Placental pericyte (primary cell): ENCODE data around the gene LCTL. TPM values are rescaled to one million over a fixed set of nuclear protein-coding genes. Genes with fewer than 3 reads are reported as not detected.

Source experiments
- small RNA-seq: library from RNA; depleted of rRNA; stranded (forward); fragments of <200 nt; gene quantifications from one replicate; pipeline ENCODE3, GENCODE V24; 2012; ENCODE audit warnings: low replicate concordance
- total RNA-seq: library from RNA; depleted of rRNA; stranded (reverse); fragments of >200 nt; gene quantifications from 2 replicates; pipeline ENCODE4 v1.2.3, GENCODE V29; 2012

The LCTL gene, protein sequence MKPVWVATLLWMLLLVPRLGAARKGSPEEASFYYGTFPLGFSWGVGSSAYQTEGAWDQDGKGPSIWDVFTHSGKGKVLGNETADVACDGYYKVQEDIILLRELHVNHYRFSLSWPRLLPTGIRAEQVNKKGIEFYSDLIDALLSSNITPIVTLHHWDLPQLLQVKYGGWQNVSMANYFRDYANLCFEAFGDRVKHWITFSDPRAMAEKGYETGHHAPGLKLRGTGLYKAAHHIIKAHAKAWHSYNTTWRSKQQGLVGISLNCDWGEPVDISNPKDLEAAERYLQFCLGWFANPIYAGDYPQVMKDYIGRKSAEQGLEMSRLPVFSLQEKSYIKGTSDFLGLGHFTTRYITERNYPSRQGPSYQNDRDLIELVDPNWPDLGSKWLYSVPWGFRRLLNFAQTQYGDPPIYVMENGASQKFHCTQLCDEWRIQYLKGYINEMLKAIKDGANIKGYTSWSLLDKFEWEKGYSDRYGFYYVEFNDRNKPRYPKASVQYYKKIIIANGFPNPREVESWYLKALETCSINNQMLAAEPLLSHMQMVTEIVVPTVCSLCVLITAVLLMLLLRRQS
- not detected in 2 replicates for total RNA-seq

DNA sequence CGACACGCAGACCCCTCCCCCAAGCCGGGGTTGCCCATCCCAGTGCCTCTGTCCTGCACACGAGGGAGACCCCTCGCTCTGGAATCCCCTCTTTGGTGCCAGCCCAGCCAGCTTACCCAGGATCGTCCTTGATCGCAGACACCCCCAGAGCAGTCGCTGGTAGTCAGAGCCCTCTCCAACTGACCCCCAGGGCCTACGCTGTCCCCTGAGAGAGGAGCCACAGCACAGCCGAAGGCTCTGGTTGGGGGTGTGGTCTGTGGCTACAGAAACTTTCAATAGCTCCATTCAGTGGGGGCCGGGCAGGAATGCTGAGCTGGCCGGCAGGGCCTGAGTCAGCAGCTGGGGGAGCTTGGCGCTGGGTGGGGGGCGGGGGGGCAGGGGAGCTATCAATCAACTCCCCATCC, at the start of gene LCTL:
LCTL (minus strand) TSS at position 258 of the 404 bp plus-strand sequence. CDS start 633 bp downstream, outside the sequence.

DNA sequence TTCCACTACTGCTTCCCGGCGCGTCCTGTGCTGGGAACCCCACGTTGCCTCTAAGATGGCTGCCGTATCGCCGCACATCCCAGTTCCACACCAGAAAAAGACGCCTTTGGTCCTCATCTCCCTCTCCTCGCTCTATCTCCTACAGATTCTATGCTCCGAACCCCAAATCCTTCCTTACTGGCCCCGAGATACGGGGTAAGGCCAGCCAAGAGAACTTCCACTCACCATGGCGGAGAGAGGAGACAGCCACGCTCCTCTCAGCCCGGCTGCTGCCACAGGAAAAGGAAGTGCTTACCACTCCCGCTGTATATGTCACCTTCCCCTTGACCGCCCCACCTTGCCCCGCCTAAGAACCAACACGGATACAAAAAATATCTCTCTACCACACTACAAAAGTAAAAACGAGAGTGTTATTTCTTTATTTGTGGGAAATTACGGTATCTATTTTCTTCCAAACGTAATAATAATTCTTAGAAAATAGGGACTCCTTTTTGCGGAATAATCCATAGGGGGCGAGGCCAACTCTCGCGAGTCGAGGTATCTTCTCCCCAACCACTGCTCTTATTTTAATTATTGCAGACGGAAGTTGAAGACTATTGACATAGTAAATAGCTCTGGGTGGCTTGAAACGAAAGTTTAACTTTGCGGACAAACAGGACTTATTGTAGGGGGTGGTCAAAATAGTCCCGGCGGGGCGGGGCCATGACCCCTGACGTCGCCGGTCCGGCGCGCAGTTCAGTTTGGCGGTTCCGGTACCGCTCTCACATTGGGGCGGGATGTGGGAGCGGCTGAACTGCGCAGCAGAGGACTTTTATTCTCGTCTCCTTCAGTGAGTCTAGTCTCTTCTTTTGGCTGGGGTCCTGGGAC, 61.0 kb downstream of the LCTL start, which contains the start of the genes RPL4 and ZWILCH:
RPL4 (minus strand) TSS at position 293 of the 867 bp plus-strand sequence; CDS start at position 228, 65 bp downstream.
ZWILCH (plus strand) TSS at position 764 of the 867 bp plus-strand sequence; CDS start at position 777, 13 bp downstream.

Small RNAs within 50 kb of the gene (small RNA-seq; reads per million reads assigned to genes)
- gene RF01159, result not detected
- not detected for gene SNORD16
- gene SNORD18A, result not detected
- gene SNORD18B, result not detected
- gene SNORD18C, result not detected

Other genes with a start within 250 kb of the LCTL start
- gene TIPIN, start 209.3 kb downstream of the LCTL start, total RNA-seq, result 3.5 and 13.5 TPM in 2 replicates
- gene MAP2K1, start 179.1 kb downstream of the LCTL start, total RNA-seq, result 27.6 and 41.5 TPM in 2 replicates
- gene SNAPC5, start 68.2 kb downstream of the LCTL start, total RNA-seq, result 13.5 and 20.6 TPM in 2 replicates
- 2,449 and 2,582 TPM in 2 replicates for gene RPL4, start 61.1 kb downstream of the LCTL start, total RNA-seq
- 5.0 and 38.5 TPM in 2 replicates for gene ZWILCH, start 60.7 kb downstream of the LCTL start, total RNA-seq
- 1.7 and 2.2 TPM in 2 replicates for gene SMAD6, start 136.2 kb upstream of the LCTL start, total RNA-seq